Urothelium cell line (cell line): Measurements from ENCODE around the gene DMAC2L.

Source experiments
- DNase-seq: peaks from one replicate; pipeline ENCODE4 v3.0.0; 2011; ENCODE audit warnings: low spot score, mixed read lengths
- FAIRE-seq: peaks from 2 replicates; lab custom pipeline; 2011; peaks lifted over from hg19 to GRCh38; lab: Jason Lieb, UNC

The DMAC2L gene

DNA sequence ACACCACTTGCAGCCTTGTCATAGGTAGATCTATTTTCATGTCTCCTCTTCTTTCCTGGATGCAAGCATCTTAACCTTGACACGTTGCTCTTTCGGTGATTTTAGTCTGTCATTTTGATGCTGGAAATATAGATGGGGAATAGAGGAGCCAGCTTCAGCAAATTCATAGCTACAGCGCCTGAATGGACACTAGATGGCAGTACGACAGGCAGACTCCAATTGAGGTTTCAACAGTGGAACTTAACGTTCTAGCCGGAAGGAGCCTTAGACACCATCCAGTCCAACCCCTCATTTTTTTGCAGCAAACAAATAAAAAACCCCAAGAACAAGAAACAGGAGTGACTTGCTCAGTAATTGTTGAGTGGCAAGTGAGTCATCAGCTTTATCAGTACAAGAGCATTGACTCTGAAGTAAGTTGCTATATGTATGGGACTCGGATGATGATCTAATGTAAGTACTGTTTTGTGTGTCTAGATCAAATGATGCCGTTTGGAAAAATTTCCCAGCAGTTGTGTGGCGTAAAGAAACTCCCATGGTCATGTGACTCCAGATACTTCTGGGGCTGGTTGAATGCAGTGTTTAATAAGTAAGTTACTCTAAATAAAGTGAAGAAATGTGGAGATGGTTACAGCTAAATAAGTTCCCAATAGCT lies 9.0 kb downstream of the DMAC2L start:
- FAIRE-seq: no peak

DNA sequence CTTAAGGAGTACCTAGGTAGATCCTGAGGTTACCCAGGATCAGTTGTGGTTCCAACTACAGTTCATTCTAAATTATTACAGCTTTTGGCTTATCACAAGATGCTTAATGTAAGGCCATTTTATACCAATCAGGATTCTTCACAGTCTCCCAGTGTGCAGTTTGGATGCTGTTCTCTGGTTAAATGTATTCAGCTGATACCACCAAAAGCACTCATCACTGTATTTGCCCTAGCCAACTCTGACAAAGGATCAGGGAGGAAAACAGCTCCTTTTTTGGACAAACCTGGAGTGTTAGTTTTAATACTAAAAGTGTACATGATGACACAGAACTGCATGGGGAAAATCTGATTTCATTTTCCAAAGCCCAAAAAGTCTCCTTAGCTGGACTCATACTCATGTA lies 19.5 kb downstream of the DMAC2L start:
- FAIRE-seq (no peak), DNase-seq (no peak)

More for the DNA sequence above, 9.0 kb downstream of the DMAC2L start:
- DNase-seq: peak; percentile 90

DNA sequence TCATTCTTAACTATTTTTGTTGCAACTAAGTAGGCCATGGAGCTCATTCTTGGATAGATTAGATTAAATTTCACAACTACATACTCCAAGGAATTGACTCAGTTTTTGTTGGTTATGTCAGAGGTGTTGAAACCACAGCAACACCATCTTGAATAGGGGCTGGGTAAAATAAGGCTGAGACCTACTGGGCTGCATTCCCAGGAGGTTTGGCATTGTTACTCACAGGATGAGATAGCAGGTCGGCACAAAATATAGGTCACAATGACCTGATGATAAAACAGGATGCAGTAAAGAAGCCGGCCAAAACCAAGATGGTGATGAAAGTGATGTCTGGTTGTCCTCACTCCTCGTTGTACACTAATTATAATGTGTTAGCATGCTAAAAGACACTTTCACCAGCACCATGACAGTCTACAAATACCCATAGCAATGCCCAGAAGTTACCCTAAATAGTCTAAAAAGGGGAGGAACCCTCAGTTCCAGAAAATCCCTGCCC lies 20.9 kb downstream of the DMAC2L start:
- FAIRE-seq (no peak), DNase-seq (no peak)

DNA sequence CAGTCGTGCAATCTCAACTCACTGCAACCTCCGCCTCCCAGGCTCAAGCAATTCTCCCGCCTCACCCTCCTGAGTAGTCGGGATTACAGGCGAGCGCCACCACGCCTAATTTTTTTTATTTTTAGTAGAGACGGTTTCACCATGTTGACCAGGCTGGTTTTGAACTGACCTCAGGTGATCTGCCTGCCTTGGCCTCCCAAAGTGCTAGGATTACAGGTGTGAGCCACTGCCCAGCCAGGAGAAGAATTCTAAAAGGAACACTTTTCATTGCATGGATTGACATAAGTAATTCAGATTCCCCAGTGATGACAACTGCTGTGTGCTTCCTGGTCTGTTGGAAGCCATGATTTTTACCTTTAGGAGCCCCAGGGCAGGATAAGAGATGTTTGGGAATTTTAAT lies 22.1 kb downstream of the DMAC2L start:
- FAIRE-seq (no peak), DNase-seq (no peak)

DNA sequence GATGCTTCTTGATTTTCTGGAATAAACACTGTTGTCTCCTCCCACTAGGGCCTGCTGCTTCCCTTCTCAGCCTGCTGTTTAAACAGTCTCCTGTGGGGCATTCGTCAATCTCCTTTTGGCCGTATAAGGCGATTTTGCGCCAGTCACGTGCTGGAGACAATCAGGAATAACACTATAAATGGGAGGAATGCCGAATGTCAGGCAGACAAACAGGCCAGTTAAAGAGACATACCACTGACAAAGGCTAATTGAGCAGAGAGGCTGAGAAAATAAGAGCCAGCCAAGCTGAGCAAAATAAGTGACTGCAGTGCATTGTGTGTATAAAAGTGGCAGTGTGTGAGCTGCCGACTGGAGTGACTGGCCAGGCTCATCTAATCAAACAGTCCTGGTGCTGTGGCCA lies 23.3 kb downstream of the DMAC2L start:
- FAIRE-seq: no peak
- DNase-seq: no peak

DNA sequence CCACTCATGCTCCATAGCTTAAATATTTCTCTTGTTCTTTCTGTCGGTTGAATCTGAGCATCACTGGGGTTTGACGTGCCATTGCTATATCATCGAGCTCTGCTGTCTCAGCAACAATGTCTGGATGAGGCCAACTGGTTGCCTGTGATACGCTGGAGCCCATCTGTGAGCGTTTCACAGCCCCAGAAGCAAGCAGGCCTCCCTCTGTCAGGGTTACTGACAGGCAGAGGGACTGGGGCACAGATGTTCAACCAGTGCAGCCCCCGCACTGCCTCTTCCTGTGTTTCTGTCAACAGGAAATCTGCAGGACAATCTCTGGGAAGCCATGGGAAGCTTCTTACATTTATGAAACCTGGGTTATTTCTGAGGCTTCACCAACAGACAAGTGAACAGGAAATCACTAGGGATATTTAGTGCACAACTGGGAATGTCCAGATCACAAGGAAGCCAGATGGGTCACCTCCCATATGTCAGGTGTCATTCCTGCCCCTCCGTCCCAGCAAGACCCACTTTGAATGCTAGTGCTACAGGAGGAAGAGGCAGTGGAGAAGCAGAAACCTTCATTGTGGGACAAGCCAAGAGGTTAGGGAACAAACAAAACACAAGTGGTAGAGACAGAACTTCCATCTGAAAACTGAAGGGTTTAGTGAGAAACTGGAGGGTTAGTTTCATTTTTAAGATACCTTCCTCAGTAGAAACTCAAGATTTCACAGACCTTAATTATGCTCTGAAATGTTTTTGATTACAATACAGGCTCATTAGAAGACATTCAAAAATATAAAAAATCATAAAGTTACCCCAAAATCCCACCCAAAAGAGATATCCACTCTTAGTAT lies 24.1 kb downstream of the DMAC2L start:
- FAIRE-seq (no peak), DNase-seq (no peak)

DNA sequence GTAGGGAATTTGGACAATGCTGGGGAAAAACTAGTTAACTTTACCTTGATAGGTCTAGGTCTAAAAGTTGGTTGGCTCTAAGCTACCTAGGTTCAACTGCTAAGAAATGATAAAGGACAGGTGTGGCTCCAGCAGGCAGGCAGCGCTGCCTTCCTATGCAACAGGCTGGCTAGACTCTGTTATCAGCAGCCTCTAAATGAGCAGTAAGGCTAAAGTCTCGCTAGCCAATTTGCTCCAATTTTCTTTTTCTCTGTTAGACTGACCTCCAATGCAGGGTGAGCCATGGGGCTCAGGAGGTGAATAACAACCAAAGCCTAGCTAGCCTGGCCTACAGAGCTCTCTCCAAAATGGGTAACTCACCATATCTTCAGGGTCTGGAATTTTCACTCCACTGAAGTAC lies 26.5 kb downstream of the DMAC2L start:
- FAIRE-seq (no peak), DNase-seq (no peak)

DNA sequence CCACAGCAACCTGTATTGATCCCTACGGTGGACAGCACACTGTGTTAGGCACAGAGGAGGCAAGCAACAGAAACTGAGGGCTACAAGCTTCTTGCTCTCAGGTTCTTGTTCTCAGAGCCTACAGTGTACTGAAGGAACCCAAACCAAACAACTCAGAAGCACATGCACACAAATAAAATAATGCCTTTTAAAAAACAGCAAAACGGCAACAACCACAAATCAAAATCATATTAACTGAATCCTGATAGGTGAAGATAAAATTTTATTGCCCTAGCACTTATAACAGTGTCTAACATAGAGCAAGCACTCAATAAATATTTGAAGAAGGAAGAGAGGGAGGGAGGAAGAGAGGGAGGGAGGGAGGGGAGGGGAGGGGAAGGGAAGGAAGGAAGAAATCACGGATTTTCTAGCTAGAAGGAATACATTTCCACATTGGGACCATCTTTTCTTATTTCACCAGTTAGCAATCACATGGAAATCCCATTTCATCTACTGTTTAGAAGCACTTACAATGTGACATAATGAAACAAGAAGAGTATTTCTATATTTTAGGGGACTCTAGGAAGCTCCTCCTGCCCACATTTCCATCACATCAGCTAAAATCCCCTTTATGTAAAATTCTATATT lies 27.2 kb downstream of the DMAC2L start:
- FAIRE-seq: no peak
- no peak for DNase-seq

DNA sequence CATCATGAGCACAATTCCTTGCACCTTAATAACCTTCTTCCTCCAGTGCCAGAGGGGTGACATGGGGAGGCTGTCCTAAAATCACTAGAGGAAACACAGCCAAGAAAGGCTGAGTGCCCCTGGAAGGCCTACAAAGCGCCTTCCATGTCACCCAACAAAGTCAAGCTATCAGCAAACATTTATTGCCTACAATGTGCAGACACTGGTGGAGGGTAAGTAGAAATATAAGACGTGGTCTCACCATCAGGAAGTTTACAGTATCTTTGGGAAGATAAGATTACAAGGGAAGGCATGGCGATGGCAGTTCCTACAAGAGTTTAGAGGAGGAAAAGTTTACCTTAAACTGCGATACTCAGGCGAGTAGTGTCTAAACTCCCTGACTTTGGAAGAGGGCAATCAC lies 27.9 kb downstream of the DMAC2L start:
- DNase-seq (no peak), FAIRE-seq (no peak)

DNA sequence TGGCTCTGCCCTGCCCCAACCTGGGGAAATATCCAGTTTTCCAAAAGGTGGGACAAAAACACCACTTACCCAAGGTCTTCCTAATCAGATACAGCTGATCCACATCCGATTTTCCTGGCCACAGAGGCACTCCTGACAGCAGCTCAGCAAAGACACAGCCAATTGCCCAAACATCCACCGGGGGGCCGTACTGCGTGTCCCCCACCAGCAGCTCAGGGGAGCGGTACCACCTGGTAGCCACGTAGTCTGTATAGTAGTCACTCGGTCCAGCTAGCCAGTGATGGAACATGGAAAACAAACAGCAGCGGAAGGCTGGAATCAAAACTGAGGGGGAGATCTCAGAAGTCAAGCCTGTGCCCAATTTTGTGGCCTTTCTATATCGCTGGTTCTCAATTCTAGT lies 28.8 kb downstream of the DMAC2L start:
- FAIRE-seq: no peak
- DNase-seq: no peak

DNA sequence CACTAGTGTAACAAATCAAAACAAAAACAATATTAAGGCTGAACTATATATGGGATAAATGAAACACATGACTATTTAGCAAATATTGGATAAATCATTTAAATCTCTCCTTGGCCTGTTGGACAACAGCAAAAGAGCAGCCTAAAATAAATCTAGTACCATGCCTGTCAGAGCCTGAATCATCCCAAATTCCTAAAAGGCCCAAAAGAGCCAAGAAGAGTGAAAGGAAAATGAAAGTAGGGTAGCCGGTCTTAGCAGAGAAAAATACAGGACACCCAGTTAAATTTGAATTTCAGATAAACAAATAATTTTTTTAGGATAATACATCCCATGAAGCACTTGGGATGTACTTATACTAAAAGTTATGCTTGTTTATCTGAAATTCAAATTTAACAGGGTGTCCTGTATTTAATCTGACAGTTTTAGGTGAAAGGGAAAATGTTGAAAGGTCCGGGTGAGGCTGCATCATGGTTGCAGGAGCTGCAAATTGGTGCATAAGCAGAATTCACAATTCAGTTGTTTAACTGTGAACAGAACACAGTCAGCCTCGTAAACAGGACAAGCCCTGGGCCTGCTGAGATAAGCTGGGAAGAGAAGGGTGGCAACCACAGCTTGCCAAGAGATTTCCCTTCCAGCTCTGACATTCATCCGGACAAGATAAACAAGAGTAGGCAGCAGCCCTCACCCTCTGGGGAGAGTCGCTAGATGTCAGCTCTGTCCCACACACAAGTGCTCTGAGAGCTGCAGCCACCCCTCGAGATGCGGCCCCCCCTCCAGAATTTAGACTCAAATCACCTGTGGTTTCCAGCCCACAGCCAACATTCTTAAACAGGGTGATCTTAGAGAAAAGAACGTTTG lies 30.3 kb downstream of the DMAC2L start:
- DNase-seq (peak; percentile 89), FAIRE-seq (peak; percentile 92)

DNA sequence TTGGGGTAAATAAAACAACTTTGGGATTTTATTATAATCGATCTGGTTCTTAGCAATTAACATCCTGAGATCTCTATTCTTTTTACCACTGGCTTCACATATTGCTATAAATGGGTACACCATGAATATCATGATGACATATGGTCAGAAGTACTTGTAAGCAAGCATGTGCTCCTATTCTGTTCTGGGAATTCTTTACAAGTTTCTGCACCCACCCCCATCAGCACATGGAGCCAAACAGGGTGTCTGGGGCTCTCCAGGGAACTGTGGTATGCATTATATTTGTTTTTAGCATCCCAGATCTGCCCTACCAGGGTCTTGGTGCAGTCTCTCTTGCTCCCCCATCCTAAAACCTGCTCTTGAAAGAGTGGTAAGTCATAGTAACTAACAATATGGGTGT lies 31.3 kb downstream of the DMAC2L start:
- FAIRE-seq (no peak), DNase-seq (no peak)

DNA sequence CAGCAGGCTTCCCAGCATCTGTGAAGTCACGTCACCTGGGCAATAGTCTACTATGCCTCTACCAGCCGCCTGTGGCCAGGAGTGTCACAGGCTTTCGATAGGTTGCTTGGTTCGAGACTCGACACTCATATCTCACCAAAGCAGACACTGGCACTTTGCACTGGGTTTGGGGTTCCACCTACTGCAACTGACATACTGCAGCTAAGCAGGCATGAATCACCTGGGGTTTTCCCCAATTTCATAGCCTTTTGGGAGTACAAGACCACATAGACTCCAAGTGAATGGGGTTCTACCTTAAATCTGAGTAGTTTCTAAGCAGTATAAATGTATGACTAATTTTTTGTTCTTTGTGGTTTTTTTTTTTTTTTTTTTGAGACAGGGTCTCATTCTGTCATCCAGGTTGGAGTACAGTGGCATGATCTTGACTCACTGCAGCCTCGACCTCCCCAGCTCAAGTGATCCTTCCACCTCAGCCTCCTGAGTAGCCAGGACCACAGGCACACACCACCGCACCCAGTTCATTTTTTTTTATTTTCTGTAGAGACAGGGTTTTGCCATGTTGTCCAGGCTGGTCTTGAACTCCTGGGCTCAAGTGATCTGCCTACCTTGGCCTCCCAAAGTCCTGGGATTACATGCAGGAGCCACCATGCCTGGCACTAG lies 32.1 kb downstream of the DMAC2L start:
- peak; percentile 37 for DNase-seq
- no peak for FAIRE-seq

DNA sequence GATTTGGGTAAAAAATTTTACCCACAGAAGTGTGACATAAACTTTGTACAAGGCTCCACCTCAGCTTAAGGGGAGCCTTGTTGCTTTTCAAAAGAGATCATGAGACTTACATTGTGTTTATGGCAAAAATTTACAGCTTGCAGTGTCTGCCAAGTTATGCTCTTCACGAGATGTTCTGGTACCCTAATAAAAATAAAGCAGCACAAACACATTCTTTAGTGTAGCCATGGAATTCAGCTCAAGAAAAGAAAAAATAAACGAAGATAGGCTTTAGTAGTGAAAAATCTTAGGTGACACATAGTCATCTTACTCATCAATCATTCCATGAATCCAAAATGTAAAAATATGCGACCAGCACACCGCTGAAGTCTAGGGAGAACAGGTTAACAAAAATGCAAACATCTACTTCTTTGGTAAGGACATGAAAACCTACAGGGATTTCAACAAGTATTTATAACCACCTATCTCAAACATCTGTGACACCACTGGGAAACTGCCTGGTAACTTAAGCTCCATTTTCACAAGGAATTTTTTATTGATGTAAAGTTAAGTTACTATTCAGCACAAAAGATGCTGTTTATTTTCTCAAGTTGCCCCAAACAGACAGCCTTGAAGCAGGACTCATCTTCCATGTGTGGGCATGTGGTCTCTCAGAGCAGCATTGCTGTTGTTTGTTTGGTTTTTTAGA lies 32.9 kb downstream of the DMAC2L start:
- no peak for DNase-seq
- FAIRE-seq: no peak

DNA sequence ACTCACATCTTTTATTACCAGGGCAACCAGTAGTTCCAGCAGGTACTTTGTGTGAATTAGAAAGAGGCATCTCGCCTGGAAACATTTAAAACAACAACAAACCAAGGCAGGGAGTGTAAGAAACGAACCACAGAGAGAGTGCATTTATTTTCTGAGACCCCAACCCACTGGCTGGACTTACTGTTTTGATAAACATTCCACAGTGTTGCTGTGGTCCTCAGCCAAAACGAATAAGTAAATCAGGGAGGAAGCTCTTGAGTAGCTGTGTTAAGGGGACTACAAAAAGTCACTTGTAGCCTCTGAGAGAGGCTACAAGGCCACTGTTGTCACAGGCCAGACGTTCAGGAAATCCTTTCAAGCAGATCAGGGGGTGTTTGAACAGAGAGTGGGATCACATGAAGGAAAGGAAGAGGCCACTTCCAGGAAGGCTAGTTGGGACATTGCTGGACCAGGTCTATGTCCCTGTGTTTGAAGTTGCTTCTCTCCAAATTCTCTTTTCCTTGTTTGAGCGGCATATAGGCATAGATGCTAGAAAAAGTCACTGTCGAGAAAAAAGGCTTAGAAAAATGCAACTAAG lies 33.8 kb downstream of the DMAC2L start:
- no peak for DNase-seq
- peak; percentile 13 for FAIRE-seq

DNA sequence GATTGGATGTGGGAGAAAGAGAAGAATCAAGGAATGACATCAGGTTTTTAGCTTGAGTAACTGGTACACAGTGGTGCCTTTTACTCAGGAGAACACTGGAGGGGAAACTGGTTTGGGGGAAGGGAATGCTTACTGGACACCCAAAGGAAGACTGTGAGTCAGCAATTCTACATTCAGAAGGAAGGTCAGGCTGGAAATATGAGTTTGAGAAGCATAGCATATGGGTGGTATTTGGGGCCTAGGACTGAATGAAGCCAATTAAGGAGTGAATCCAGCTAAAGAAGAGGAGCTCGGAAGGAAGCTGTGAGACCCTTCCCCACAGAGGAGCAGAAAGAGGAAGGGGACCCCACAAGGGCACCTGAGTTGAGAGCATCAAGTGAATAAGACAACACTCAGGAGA lies 35.4 kb downstream of the DMAC2L start:
- DNase-seq: peak; percentile 63
- FAIRE-seq: no peak

DNA sequence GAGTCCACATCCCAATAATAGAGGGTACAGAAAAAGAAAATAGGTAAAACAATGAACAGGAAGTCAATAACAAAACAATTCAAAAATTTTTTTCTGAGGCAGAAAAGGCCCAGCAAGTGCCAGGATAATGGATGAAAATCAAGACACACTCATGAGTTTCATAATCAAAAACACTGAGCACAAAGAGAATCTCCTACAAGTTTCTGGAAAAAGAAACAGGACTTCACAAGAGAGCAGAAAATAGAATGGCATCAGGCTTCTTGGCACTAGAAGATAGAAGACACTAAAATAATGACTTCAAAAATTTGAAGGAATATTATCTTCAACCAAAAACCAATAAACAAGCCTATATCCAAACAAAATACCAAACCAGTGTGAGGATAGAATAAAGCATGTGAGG lies 36.8 kb downstream of the DMAC2L start:
- DNase-seq (no peak), FAIRE-seq (no peak)

DNA sequence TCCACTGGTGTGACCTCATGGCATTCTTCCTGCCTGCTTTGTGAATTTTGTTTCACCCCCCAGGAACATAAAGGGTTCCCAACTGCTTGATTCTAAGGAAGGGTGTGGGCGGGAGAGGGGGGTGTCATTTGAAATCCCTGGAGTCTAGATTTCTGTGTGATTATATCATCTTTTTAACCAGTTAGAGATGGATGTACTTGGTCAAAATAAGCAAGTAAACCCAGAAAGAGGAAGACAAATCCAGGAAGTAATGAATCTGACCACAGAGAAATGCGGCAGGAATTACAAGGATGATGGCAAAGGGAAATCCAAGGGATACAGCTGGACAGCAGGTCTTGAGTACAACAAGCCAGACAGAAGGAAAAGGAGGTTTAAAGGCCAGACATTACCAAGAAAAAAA lies 38.9 kb downstream of the DMAC2L start:
- FAIRE-seq (peak; percentile 87), DNase-seq (peak; percentile 44)

DNA sequence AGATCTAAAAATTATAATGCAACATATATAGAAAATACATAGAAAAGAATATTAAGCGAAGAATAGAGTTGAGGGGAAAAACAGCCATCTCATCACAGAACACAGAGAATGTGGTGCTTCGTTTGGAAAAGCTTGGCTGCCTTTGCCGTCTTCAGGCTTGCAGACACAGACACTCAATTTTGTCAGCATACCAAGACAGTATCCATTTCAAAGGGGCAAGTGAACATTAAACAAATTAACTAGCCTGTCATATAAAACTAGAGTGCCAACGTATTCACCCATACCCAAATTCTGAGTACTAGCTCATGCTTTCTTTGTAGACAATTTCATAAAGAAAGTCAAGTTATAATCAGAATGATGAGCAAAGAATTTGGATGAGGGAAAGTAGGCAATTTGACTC lies 40.5 kb downstream of the DMAC2L start:
- no peak for DNase-seq
- FAIRE-seq: no peak
